Activated CD8-positive, alpha-beta memory T cell treated with anti-CD3 and anti-CD28 coated beads for 4 hours (primary cell): Measurements from ENCODE around the gene LIMS2.

ENCODE experiments used
- DNase-seq, 2 donors: peaks; one replicate each; pipeline ENCODE4 v3.0.0-alpha.2; 2020; ENCODE audit warnings: low read depth in 2 of 2

The LIMS2 gene

GRCh38 chr2:127646487-127647241, 28.7 kb downstream of the LIMS2 start:
- no peak for DNase-seq

GRCh38 chr2:127645395-127646291, 29.7 kb downstream of the LIMS2 start, which contains the start of gene GPR17:
GPR17 (plus strand) TSS chr2:127646153; CDS start chr2:127650736, 4,583 bp downstream.
- no peak for DNase-seq

GRCh38 chr2:127645026-127645394, 30.3 kb downstream of the LIMS2 start:
- DNase-seq, result no peak

DNA sequence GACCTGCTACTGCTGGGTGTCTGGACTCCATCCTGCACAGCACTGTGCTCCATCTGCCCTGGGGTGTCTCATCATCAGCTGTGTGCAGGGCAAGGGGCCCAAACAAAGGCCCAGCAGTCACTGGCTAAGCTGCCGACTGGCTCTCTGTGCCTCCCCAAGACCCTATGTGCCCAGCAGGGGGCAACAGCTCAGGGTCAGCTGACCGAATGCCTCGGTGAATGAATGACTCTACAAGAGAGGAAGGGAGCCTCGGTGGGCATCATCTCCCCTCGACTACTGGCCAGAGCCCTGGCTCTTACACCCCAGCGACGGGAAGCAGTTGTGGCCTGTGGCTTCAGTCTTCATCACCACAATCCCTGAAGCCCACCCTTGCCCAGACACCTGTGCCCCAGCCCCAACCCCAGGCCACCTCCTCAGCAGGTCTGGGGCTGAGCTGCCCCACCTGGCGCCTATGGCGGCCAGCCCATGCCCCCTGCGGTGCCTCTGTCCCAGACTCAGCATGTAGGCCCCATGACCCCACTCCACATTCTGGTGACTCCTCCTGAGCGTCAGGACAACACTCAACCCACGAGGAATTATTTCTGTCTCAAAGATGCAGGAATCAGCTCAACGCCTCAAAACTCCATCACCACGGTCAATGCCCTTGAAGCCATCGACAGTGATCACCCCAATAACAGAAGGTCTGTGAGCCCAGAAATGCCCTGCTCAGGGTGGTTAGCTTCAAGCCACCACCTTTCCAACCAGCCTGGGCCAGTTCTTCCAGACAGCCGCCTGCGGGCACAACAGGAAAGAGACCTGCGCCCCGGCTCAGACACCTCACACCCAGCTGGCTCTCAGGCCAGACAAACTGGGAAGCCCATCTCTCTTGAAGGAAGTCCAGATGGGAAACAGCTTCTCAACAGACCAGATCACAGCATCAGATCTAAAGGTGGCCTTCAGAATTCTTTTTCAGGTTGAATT, 31.0 kb downstream of the LIMS2 start:
- no peak for DNase-seq

DNA sequence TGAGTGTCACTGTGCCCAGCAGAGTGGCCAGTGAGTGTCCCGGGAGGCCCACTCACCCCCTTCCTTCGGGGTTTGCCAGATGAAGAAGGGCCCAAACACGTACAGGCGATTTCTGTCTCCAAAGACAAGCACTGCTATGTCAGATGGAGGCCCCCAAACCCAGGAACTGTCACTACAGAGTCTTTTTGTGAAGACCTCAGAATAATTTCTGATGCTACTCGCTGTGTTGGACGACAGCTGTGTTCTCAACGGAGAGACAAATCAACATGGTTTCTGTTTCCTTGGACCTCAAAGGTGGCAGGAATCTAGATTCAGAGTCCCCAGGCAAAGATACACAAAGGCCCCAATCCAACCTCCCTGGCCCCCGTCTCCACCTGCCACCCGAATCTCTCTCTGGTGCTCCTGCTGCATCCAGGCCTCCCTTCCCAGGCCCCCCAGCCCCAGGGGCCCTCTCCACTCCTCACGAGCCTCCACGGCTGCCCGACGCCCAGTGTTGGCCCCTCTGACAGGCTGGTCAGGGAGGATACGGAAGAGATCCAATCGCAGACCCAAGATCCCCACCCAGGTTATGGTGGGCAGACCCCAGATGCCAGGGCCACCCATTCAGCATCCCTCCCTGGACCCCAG, 31.8 kb downstream of the LIMS2 start:
- DNase-seq, result no peak

DNA sequence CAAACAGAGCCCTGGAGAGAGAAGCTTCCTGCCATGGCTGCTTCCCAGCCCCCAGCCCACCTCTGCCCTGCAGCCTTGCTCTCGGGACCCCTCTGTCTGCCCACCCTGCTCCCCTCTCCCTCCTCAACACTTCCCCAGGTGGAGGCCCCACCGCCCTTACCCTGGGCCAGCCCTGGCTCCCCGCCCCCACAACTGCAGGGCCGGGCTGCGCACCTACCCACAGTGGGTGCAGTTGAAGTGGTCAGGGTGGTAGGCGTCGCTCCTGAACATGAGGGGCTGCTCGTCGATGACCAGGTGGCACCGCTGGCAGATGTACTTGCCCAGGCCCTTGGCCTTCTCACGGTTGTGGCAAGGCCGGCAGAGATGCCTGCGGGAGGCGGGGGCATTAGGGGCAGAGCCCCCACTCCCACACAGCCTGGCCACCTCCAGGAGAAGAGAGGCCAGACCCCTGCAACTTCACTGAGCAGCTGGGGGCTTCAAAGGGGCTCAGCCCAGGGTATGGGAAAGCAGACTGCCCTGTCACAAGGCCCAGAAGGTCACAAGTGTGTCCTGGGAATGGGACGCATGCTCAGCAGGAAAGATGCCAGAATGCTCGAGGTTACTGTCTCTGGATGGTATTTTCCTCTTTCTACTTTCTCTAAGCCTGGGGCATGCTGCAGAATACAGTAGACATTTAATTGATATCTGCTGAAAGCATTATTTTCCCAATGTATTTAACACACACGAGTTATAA, 32.5 kb downstream of the LIMS2 start:
- no peak for DNase-seq

- peak in 1 of 2 donors; percentile 11 for DNase-seq
Measured at GRCh38 chr2:127641846-127642507, 33.4 kb downstream of the LIMS2 start.

DNA sequence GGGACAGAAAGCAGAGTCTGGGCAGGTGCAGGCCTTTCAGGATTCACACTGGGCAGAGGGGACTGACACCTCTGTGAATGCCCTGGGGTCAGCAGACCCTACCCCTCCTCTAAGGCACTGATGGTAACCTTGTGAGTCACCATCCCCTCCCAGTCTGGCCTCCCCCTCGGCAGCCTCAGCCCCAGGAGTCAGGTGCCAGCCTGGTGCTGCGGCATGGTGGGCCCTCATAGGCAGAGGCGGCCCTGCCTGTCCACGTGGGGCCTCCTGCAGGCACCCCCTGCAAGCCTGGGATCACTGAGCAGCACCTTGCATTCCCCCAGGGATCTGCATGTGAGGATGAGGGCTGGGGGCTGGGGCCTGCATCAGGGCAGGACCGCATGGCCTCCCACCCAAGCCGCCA, 34.2 kb downstream of the LIMS2 start:
- no peak for DNase-seq

DNA sequence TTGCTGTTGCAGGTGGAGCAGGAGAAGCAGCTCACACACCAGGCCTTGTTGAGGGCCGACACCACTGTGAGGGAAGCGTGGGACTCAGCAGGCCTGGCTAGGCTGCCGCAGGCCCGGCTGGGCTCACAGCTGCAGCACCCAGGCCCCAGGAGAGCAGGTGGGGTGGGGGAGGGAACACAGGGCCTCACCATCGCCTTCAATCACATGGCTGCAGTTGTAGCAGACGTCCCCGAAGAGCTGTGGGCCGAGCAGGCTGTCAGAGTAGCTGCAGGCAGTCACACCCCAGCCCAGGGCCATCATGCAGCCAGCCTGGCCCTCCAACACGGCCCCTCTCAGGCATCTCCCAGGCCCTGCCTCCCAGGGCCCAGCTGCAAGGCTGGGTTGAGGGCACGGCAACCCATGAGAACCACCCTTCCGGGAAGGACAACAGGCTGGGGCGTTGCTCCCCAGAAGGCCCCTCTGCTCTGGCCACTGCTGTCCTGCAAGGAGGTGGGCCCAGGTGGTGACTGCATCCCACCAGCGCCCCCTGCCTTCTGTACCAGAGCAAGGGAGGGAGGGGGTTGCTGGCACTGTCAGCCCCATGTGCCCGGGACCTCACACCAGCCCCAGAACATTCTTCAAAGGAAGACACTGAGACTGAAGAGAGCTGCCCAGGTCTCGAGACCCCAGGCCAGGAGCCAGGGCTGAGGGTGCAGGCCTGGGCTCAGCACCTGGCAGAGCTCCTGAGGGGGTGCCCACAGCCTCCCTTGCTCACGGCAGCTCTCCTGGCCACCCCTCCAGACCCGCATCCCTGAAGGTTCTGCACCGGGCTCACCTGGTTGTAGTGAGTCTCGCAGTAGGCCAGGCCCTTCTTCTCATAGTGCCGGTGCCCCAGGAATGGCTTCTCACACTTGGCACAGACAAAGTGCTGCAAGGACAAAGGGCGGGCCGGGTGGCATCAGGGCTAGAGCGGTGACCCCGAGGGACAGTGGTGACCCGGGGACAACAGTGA, 35.0 kb downstream of the LIMS2 start:
- DNase-seq, result no peak

DNA sequence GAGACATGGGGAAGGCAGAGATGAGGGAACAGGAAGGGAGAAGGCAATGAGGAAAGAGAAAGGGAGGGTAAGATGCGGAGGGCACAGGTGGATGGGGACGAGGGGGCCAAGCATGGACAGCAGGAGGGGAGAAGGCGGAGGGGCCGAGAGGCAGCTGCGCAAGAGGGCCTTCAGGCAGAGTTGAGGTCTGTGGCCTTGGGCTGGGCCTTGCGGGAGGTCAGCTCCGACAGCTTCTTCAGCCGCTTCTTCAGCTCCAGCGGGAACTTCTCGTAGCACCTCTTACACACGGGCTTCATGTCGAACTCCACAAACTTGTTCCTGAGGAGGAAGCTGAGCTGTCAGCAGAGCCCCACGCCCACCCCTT, 36.2 kb downstream of the LIMS2 start:
- DNase-seq, result no peak

DNA sequence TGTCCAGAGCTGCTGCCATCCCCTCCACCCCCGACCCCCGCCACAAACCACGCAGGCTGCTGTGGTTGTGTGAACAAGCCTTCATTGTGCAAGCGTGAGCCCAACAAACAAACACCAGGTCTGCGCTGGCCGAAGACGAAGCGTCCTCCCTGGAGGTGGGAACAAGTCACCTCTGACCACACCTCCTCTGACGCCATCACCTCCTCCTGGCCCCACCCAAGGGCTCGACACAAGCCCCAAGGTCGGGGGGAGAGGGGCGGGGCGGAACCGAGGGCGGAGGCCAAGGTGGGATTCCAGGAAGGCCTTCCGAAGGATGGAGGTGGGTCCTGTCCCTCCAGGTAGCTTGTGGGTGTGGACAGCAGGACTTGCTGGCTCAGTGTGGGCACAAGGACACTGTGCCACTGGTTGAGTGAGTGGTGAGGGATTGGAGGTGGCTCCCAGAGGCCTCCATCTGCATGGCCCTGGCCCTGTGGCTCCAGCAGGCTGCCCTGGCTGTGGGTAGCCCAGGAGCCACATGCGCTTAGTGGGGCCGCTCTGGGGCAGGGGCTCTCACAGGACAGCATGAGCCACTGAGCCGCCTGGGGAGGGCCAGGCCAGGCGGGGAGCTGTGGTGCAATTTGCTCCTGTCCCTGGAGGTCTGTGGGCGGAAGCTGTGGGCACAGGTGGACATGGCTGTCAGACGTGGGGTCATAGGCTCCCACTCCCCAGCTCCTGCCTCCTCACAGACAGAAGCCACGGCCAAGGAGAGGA, 36.8 kb downstream of the LIMS2 start:
- DNase-seq, result no peak

GRCh38 chr2:127637725-127638252, 37.5 kb downstream of the LIMS2 start:
- DNase-seq, result no peak

GRCh38 chr2:127637236-127637630, 38.1 kb downstream of the LIMS2 start:
- DNase-seq, result no peak

DNA sequence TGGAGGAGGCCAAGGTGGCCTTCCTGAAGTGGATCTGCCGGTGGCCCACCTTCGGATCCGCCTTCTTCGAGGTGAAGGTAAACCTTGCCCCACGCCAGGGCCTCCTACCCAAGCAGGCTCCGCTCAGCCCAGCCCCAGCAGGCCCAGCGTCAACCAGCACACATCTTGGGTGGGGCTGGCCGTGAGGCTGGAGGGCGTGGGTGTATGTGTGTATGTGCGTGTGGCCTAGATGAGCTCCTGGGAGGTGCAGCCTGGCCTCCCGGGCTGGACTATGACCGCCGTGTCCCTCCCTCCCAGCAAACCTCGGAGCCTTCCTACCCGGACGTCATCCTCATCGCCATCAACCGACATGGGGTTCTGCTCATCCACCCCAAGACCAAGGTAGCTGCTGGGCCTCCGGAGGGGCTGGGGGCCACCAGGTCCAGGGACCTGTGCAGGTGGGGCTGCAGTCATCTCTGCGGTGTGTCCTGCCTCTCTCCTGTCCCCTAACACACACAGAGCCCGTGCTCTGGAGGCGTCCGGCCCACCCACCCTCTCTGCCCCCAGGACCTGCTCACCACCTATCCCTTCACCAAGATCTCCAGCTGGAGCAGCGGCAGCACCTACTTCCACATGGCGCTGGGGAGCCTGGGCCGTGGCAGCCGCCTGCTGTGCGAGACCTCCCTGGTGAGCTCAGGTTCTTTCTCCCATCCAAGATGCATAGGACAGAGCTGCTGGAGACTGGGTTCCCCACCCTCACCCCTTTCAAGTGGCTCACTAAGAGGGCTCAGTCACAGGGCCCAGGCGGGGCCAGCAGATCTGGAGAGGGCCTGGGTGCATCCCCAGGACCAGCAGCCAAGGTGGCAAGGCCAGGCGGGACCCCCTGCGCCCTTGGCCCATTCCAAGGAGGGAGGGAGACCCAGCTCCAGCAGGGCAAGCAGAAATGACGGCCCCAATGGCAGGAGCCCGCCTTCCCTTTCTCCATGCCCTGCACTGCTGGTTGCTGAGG, 38.8 kb downstream of the LIMS2 start:
- no peak for DNase-seq

DNA sequence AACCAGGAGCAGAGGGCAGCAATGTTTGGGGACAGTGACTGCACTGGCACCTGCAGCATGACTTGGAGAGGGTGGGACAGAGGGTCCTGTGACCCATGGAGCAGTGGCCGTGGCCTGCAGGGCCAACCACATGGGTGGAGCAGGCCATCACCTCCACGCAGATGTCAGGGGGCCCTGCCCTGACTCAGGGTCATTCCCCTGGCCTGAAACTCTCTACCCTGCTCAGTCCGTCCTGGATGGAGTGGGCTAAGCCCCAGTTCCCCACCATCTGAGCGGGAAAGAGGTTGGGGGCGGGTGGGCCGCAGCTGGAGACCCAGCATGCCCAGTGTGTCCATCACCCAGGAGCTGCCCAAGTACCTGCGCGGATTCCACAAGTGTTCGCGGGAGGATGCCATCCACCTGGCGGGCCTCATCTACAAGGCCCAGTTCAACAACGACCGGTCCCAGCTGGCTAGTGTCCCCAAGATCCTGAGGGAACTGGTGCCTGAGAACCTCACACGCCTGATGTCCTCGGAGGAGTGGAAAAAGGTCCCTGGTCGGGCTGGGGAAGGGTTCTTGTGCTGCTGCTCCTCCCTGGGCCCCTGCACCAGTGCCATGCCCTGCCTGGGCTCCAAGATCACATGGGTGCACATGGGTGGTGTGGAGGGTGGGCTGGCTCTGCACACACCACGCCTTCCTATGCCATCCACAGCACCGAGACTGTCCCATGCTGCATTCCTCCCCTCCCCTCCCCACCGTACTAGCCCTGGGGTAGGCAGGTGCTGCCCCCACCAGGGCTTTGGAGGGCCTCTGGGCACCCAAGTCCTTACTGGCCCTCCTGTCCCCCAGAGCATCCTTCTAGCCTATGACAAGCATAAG, 39.7 kb downstream of the LIMS2 start:
- no peak for DNase-seq
